CD4-positive, alpha-beta T cell treated with Interleukin-10 for 1 hour (primary cell): ENCODE data around the gene TMEM82.
"Not testable (repeated sequence)": the region's sequence is repeated elsewhere in the genome, so short reads cannot be mapped to it uniquely, and the experiment has no call there.

Experiments used
- DNase-seq: peaks from one replicate; pipeline ENCODE4 v3.0.0-alpha.2; 2020

The TMEM82 gene

GRCh38 chr1:15742339-15742801 lies at the start of gene TMEM82:
Gene TMEM82 (plus strand): TSS chr1:15742499. CDS start chr1:15742560, 61 bp downstream.
- no peak for DNase-seq

DNA sequence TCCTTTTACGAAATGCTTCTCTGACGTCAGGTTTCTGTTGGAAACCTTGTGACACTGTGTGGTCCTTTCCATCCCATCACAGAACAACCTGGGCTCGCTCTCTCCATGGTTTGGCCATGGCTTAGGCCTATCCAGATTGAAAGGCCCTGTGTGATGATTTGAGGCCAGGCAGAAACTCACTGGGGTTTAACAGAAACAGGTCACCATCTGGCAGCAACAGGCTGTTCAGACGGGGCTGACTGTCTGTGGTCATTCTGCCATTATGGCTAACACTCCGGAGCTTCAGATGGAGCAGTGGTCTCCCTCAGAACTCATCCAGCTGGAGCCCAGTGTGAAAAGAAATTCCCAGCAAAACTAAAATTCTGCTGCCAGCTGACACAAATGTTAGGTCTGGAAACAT lies 48.9 kb upstream of the TMEM82 start:
- no peak for DNase-seq

DNA sequence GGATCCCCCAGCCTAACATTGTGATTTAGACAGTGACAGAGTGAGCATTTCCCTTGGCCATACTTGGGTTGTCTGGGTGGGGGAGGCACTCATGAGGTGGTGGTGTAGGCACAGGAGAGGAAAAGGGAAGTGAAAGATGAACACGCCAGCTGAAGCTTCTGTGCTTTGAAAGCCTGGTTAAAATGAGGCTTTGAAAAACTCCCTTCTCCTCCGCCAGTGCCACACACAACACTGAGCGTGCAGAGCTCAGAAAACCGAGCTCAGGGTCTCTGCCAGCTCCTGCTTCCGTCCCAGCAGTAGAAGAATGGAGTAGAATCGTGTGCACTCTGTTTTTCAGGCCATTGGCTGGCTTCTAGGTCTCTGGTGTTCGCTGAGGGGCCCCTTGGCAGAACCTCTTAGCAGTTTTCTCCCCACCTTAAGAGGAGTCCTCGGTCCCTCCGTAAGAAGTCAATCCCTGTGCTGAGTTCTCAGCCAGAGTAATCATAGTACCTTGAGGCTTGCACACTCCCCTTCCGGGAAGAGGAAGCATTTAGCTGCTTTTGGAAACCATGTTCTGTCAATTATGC lies 45.3 kb upstream of the TMEM82 start:
- peak; percentile 48 for DNase-seq

DNA sequence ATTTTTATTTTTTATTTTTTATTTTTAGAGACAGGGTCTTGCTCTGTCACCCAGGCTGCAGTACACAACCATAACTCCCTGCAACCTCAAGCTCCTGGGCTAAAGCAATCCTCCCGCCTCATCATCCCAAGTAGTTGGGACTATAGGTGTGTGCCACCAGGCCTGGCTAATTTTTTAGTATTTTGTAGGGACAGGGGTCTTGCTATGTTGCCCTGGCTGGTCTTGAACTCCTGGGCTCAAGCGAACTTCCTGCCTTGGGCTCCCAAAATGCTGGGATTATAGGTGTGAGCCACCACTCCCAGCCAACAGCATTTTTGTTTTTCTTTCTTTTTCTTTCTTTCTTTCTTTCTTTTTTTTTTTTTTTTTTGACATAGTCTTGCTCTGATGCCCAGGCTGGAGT lies 44.1 kb upstream of the TMEM82 start:
- no peak for DNase-seq

DNA sequence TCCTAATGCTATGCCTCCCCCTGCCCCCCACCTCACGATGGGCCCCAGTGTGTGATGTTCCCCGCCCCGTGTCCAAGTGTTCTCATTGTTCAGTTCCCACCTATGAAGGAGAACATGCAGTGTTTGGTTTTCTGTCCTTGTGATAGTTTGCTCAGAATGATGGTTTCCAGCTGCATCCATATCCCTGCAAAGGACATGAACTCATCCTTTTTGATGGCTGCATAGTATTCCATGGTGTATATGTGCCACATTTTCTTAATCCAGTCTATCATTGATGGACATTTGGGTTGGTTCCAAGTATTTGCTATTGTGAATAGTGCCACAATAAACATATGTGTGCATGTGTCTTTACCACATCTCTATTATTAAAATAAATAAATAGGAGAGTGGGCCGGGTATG lies 43.0 kb upstream of the TMEM82 start:
- DNase-seq, result not testable (repeated sequence)

- DNase-seq, result no peak
Measured at GRCh38 chr1:15700508-15700907, 41.8 kb upstream of the TMEM82 start.

- DNase-seq, result no peak
Measured at GRCh38 chr1:15701784-15702183, 40.5 kb upstream of the TMEM82 start.

DNA sequence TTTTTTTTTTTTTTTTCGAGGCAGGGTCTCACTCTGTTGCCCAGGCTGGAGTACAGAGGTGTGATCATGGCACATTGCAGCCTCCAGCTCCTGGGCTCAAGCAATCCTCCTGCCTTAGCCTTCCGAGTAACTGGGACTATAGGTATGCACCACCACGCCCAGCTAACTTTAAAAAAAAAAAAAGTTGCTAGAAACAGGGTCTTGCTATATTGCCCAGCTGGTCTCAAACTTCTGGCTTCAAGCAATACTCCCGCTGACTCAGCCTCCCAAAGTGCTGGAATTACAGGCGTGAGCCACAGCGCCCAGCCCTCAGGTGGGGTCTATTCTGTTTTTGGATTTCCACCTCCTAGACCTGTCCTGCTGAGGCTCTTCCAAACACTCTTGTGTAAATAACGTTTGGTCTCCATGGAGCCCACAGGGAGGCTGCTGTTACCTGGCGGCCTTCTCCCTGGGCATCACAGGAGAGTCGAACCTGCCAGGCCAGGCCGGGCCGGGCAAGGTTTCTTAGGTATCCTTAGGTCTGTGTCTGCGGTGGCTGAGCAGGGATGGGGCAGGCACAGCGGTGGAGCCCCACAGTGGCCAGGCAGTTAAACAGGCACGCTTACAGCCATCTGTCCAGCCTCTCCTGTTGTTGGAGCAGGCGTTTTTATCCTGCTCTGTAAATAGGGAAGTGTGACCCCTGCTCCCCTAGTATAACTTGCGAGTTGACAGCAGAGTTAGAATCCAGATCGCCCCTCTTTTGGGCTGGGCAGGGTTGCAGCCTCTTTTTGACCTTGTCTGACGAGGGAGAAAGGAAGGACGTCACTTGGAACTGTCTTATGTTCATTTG lies 39.4 kb upstream of the TMEM82 start:
- DNase-seq, result no peak

GRCh38 chr1:15703562-15703961 lies 38.7 kb upstream of the TMEM82 start:
- DNase-seq, result no peak

DNA sequence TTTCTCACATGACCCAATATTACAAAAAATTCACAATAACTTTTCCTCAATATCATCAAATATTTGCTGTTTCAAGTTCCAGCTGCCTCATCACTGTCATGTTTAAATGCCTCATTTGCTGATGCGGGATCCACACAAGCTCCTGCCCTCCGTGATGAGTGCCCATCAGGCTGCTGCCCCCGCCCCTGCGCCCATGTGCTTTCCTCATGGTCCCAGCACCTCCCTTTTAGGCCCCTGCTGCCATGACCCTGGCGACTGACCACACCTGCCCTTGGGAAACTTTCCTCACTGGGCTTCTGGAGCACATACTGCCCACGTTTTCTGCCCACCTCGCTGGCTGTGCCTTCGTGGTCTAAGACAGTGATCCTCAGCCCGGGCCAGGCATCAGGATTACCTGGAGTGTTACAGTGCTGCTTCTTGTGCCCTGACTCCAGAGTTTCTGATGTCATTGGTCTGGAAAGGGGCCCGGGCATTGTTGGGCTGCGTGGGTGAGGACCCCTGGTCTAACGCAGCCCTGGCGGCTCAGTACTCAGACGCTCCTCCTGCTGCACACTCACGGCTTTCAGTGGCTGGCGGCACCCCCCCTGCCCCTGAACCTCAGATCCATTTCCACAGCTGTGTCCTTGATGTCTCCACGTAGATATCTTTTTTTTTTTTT lies 37.6 kb upstream of the TMEM82 start:
- DNase-seq, result no peak

GRCh38 chr1:15705184-15705566 lies 37.1 kb upstream of the TMEM82 start:
- no peak for DNase-seq

- no peak for DNase-seq
Measured at GRCh38 chr1:15706751-15707150, 35.5 kb upstream of the TMEM82 start.

DNA sequence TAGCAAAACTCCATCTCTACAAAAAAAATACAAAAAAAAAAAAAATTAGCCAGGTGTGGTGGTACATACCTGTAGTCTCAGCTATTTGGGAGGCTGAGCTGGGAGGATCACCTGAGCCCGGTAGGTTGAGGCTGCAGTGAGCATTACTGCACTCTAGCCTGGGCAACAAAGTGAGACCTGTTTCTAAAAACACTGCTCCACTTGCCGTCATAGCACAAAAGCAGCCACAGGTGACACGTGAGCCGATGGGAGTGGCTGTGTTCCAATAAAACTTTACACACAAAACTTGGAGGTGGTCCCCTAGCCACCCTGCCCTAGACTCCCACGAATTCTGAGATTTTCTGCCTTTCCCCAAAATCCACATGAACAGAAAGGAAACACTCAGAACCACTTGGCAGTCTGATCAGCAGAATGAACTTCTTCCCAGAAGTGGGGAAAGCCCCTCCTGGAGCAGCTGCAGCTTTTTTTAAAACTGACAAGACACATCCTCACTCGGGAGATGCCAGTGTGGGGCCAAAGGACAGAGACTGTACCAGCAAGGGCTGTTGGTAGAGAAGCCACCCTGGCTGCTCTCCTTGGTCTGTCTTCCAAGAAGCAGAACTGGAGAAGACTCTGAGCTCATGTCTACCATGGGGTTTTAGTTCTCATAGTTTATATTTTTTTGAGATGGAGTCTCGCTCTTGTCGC lies 34.9 kb upstream of the TMEM82 start:
- no peak for DNase-seq

- no peak for DNase-seq
Measured at GRCh38 chr1:15708486-15709137, 33.7 kb upstream of the TMEM82 start.

DNA sequence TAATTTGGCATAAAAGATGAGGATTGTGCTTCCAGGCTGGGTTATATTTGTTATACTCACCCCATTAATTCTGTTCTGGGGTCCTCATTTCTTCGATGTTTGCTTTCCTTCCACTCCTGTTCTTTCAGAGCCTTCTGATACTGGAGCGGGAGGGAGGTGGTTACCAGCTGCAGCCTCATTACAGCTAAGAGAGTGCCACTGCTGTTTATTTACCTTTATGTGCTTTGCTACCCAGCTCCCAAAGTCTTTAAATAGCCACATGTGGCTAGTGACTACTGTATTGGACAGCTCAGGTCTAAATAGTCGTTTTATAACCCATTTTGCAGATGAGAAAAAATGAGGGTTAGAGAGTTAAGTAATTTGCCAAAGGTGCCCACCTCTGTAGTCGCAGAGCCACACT lies 33.1 kb upstream of the TMEM82 start:
- no peak for DNase-seq

- DNase-seq, result no peak
Measured at GRCh38 chr1:15712168-15712567, 30.1 kb upstream of the TMEM82 start.

DNA sequence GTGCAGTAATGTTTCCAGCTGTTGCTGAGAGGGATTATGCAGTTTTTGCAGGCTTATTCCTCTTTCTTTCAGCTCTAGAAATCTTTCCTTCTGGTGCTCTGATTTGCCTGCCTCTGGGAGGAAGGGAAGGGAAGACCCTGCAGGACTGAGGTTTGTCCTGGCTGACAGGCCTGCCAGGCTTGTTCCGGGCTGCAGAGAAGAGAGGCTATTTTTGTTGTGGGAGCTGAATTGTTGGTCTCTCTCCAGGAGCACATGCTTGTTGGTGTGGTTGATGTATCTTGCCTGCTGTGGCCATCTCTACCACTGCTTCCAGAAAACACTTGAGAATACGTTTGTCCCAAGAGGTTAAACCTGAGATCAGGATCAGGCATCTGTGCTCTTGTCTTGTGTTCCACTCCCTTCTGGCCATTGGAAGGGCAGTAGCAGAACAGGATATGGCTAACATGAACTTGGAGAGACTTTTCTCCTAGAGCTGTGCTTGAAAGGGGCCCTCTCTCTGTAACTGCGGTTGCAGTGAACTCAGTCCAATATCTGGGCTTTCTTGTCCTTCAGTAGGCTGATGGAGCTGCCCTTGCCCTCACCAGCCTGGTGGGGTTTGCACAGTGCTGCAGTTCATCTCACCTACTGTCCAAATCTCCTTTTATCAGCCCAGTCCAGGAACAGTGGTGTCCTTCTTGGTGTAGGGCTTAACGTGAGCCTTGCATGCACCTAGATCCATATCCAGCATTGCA lies 27.7 kb upstream of the TMEM82 start:
- no peak for DNase-seq

GRCh38 chr1:15717418-15718125 lies 24.7 kb upstream of the TMEM82 start:
- no peak for DNase-seq

GRCh38 chr1:15718199-15718601 lies 24.1 kb upstream of the TMEM82 start:
- no peak for DNase-seq

- DNase-seq, result no peak
Measured at GRCh38 chr1:15719381-15720120, 22.7 kb upstream of the TMEM82 start.

GRCh38 chr1:15720861-15721260 lies 21.4 kb upstream of the TMEM82 start:
- no peak for DNase-seq
